CMK (cell line): ENCODE measurements around the gene ATG7.
"Not testable (repeated sequence)": the region's sequence is repeated elsewhere in the genome, so short reads cannot be mapped to it uniquely, and the experiment has no call there.

Experiments
- DNase-seq: peaks from one replicate; pipeline ENCODE4 v3.0.0-alpha.2; 2010; ENCODE audit warnings: low read depth

ATG7 gene

GRCh38 chr3:11389386-11390268, 117.4 kb downstream of the ATG7 start:
- DNase-seq, result no peak

- no peak for DNase-seq
Observed at GRCh38 chr3:11390411-11391131, 118.4 kb downstream of the ATG7 start.

GRCh38 chr3:11391174-11391879, 119.1 kb downstream of the ATG7 start:
- no peak for DNase-seq

- DNase-seq, result no peak
Observed at GRCh38 chr3:11392014-11392859, 120.0 kb downstream of the ATG7 start.

- no peak for DNase-seq
Observed at GRCh38 chr3:11392860-11393114, 120.6 kb downstream of the ATG7 start.

GRCh38 chr3:11393401-11393800, 121.2 kb downstream of the ATG7 start:
- DNase-seq, result no peak

GRCh38 chr3:11394392-11394791, 122.2 kb downstream of the ATG7 start:
- no peak for DNase-seq

- no peak for DNase-seq
Observed at GRCh38 chr3:11400213-11400612, 128.0 kb downstream of the ATG7 start.

- no peak for DNase-seq
Observed at GRCh38 chr3:11401434-11401833, 129.2 kb downstream of the ATG7 start.

- no peak for DNase-seq
Observed at GRCh38 chr3:11405323-11405722, 133.1 kb downstream of the ATG7 start.

GRCh38 chr3:11407644-11408043, 135.4 kb downstream of the ATG7 start:
- DNase-seq, result no peak

- DNase-seq, result not testable (repeated sequence)
Observed at GRCh38 chr3:11408324-11408859, 136.2 kb downstream of the ATG7 start.

- DNase-seq, result no peak
Observed at GRCh38 chr3:11410564-11410963, 138.4 kb downstream of the ATG7 start.

- no peak for DNase-seq
Observed at GRCh38 chr3:11411956-11412355, 139.8 kb downstream of the ATG7 start.

GRCh38 chr3:11413071-11413470, 140.9 kb downstream of the ATG7 start:
- no peak for DNase-seq

GRCh38 chr3:11415099-11415498, 142.9 kb downstream of the ATG7 start:
- no peak for DNase-seq

- no peak for DNase-seq
Observed at GRCh38 chr3:11420066-11420465, 147.9 kb downstream of the ATG7 start.

- no peak for DNase-seq
Observed at GRCh38 chr3:11422291-11422690, 150.1 kb downstream of the ATG7 start.

- DNase-seq, result no peak
Observed at GRCh38 chr3:11423868-11424267, 151.7 kb downstream of the ATG7 start.

GRCh38 chr3:11424277-11424676, 152.1 kb downstream of the ATG7 start:
- DNase-seq, result no peak

- DNase-seq, result no peak
Observed at GRCh38 chr3:11430207-11430606, 158.0 kb downstream of the ATG7 start.

- DNase-seq, result no peak
Observed at GRCh38 chr3:11430624-11431023, 158.4 kb downstream of the ATG7 start.
